ENCODE measurements around the gene ANKRD11.
A peak's percentile ranks its signal among the peaks of the same experiment; 100 is the strongest.

Gene ANKRD11

DNA sequence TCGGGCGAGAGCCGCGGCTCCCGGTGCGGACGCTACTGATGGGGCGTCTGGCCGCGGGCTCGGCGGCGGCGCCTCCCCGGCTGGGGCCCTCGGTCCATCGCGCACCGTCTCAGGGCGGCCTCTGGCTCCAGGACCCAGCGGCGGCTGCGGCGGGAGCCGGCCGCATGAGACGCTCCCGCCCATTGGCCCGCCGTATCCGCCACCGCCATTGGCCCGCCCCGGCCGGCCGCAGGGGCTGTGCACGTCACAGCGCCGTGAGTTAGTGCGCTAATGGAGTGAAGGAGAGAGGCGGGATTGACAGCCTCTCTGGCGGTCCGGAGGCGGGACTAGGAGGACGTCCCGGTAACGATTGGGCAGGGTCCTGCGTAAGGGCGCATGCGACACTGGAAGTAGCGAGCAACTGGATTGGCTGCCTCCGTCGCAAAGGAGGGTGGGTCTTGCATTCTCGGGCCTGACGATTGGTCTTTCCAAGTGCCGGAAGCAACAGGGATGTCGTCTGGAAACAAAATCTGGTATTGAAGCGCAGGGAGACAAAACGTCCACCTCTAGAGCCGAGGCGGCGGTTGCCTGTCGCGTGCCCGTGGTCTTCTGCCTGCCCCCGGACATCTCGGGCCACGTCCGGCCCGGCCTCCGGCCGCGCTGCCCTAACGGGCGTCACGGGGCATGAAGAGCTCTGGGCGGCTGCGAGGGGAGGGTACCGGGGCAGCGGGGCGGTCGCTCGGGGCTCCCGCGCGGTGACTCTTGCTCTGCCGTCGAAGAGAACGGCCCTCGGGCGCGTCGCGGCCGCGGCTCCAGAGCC, at the start of gene ANKRD11:
ANKRD11 (minus strand) TSS at position 123 of the 799 bp plus-strand sequence. CDS start 173,542 bp downstream, outside the sequence.
- peak; percentile 97 for DNase-seq (ENCODE audit: low spot score)

DNA sequence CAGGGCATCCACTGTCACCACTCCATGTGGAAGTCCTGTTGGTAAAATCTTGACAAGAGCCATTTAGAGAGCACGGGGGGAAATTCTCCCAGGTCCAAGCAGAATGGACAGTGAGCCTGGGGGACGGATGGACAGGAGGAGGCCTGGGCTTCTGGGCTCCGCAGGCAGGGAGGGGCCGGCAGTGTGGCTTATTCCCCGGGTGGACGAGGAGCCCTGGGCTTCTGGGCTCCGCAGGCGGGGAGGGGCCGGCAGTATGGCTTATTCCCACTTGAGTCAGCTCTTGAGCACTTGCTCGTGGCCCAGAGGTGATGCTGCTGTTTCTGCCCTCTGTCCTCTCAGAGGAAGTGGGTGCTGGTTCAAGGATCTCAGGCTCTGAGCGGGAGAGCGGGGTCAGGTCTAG, 47.9 kb upstream of the ANKRD11 start:
- no peak for DNase-seq (ENCODE audit: low spot score)

DNA sequence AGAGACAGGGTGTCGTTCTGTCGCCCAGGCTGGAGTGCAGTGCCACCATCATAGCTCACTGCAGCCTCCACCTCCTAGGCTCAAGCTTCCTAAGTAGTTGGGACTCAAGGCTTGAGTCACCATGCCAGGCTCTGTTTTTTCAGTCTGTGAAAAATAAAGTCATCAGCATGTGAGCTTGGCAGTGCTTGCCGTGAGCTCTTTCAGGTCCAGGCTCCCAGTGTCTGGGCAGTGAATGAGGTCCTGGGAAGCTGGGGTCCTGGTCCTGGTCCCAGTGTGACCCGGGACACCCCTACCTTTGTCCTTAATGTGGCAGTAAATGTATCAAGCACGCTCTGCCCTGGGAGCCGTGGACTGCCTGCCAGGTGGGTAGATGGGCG, 47.2 kb upstream of the ANKRD11 start:
- DNase-seq (ENCODE audit: low spot score), result no peak

DNA sequence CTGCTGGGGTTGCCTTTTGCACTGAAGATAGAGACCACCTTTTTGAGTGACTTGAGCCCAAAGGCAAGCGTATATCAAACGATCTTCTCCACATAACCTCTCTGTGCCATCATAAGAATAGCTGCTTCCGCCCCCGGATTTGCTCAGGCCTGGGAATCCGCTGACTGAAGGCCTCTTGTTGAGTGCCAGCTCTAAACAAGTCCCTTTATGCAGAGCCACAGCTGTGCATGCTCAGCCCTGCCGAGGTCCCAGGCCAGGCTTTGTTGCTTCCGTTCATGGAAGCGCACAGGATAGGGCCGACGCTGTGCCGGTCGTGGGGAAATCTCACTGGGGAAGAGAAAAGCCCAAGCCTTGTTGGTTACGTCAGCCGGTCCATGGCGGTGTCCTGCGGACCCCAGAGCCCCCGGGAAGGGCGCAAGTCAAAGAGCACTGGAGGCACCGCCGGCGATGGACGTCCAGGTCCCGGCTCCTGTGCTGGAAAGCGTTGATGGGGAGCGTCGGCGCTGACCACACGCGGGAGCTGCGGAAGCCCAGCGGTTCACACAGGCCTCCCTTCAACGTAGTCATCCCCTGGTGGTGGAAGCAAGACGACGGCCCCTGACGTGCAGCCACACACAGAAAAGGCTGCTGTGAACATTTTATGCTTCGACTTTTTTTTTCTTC, 46.7 kb upstream of the ANKRD11 start:
- DNase-seq (ENCODE audit: low spot score), result no peak

DNA sequence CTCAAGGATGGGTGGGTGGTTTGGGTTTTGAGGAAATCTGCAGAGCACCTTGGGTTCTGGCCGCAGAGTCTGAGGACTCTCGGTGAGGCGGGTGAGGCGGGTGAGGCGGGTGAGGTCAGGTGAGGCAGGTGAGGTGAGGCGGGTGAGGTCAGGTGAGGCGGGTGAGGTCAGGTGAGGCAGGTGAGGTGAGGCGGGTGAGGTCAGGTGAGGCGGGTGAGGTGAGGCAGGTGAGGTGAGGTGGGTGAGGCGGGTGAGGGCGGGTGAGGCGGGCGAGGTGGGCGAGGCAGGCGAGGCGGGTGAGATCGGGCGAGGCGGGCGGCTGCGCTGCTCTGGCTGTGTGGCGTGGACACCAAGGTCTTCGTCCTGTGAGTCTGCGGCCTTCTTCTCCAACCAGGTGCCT, 46.0 kb upstream of the ANKRD11 start:
- no peak for DNase-seq (ENCODE audit: low spot score)

DNA sequence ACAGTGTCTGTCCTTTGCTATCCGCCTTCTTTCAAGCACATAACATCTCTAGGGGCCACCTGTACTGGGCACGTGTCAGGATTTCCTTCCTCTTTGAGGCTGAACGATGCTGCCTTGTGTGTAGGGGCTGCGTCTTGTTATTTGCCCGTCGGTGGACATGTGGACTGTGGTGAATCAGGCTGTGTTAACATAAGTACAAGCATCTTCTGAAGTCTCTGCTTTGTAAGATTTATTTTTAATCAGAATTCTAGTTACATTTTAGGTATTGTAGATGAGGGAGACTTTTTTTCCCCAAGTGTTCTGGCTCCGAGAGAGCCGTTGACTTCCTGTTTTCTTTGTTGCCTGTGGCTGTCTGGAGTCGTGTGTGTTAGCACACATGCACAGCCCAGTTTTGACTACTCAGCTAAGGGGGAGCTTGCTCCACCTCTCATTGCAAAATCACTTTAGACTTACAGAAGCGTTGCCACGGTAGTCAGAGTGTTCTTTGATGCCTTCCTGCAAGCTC, 43.9 kb upstream of the ANKRD11 start:
- DNase-seq (ENCODE audit: low spot score), result no peak

DNA sequence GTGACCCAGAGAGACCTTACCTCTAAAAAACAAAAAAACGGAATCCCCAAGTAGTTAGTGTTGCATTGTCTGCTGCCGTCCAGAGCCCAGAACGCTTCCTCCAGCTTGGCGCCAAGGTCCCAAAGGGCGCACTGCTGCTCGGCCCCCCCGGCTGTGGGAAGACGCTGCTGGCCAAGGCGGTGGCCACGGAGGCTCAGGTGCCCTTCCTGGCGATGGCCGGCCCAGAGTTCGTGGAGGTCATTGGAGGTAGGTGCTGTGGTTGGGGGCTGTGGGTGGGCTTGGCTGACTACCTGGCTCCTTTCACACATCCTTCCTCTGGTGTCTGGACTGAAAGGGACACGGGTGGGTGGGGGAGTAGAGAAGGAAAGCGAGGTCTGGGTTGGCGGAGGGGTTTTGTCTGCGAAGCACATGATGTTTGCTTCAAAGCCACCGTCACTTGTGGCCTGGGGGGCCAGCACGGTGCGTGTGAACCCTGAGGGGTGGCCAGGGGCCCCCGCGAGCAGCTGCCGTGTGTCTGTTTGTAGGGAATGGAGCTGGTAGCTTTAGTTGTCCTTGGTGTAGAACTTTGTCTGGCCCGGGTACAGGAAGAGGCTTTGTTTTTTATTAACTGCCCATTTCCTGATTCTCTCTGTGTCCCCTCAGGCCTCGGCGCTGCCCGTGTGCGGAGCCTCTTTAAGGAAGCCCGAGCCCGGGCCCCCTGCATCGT, 41.6 kb upstream of the ANKRD11 start:
- no peak for DNase-seq (ENCODE audit: low spot score)

DNA sequence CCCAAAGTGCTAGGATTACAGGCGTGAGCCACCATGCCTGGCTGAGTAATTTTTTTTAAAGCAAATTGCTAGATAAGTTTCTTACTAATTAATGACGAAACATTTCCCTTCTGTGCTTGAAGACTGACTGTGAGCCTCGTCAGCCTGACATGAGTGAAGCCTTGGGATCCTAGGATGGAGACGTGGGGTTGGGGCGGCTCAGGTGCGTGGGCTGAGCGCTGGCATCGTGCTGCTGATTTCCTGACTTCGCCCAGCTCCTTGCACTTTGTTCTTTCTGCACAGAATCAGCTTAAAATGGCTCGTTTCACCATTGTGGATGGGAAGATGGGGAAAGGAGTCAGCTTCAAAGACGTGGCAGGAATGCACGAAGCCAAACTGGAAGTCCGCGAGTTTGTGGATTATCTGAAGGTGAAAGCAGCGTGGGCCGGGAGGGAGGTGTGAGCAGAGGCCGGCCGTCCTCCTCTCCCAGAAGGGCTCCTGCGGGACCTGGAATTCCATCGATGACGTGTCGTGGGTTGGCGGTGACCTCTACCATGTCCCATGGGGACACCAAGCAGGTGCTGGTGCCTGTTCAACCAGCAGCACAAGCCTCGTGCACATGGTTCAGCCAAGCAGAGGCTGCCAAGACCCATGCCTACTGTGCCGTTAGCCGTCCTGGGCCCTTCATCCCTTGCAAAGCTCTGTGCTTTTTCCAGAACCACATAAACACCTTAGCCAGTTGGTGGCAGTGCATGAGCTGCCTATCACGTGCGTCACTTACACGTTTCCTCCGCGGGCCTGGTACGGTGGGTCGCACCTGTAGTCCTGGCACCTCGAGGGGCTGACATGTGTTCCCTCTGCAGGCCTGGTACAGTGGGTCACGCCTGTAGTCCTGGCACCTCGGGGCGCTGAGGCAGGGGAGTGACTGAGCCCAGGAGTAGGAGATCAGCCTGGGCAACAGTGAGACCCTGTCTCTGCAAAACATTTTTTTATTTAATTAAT, 40.3 kb upstream of the ANKRD11 start:
- DNase-seq (ENCODE audit: low spot score), result no peak

DNA sequence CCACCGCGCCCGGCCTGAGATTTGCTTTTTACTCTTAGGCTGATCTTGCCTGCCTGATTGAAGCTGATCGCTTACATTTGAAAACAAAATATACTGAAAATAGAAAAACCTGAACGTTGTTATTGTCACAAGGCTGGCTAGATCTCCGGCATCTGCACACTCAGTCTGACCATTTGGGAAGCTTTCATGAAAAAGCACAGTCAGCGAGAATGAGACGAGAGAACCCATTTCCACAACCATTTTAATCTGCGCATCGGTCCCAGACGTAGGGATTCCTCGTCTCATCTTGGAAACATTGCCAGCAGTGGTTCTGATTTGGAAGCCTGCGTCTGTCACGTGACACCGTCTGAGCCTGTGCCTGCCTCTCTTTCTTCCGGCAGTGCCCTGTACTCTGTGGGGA, 38.7 kb upstream of the ANKRD11 start:
- DNase-seq (ENCODE audit: low spot score), result no peak

DNA sequence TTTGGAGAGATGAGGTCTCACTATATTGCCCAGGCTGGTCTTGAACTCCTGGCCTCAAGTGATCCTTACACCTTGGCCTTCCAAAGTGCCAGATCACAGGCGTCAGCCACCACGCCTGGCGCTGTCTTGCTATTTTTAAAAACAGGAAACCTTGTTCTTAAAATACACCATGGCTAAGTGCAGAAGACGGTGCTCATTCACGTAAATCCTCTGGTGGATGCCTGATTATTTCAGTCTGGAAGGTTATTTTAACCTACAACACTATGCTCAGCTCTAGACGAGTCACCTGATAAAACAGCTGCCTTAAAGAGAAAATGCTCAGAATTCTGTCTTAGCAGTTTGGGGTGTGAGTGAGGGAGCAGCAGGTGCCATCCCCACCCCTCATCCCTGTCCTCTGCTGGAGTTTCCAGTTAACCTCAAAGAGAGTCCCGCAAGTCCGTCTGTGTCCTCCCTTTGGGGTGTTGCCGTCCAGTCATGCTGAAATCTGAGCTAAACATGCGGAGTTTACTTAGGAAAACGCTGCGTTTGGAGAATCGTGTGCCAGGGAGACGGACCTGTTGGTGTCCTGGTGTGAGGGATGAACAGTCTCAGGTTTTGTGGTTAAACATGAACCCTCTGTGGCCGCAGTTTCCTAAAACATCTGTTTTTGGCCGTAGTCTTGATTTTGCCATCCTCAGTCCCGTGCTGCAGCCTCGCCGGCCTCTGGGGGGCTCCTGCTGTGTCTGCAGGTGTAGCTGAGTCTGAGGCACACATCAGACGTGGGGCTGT, 35.0 kb upstream of the ANKRD11 start:
- no peak for DNase-seq (ENCODE audit: low spot score)

DNA sequence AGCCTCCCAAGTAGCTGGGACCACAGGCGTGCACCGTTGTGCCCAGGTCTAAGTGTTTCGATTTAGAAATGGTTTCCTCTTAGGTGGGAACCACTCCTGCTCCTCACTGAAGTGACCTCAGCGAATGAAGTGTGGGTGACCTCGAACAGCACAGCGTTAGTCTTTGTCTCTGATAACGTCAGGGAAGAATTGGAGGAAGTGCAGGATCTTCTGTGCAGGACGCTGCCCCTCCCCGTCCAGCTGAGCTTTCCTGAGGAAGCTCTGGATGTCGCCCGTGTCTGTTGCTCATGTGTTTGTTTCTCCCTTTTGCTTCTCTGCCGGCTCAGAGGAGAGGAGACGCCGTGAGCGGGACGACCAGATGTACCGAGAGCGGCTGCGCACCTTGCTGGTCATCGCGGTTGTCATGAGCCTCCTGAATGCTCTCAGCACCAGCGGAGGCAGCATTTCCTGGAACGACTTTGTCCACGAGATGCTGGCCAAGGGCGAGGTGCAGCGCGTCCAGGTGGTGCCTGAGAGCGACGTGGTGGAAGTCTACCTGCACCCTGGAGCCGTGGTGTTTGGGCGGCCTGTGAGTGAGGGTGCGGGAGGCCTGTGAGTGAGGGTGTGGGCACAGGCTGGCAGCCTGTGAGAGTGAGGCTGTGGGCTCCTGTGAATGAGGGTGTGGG, 33.5 kb upstream of the ANKRD11 start:
- no peak for DNase-seq (ENCODE audit: low spot score)

DNA sequence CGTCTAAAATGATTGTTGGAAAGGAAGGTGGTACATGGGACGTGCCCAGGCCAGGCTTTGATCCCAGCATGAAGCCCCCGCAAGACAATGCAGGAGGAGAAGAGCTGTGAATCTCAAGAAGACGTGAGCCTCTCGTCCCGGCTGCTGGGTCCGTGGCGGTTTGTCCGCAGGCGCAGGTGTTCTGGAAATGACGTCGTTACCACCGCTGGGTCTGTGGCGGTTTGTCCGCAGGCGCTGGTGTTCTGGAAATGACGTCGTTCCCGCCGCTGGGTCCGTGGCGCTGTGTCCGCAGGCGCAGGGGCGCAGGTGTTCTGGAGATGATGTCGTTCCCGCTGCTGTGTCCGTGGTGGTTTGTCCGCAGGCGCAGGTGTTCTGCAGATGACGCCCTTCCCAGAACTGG, 31.9 kb upstream of the ANKRD11 start:
- DNase-seq (ENCODE audit: low spot score), result no peak

DNA sequence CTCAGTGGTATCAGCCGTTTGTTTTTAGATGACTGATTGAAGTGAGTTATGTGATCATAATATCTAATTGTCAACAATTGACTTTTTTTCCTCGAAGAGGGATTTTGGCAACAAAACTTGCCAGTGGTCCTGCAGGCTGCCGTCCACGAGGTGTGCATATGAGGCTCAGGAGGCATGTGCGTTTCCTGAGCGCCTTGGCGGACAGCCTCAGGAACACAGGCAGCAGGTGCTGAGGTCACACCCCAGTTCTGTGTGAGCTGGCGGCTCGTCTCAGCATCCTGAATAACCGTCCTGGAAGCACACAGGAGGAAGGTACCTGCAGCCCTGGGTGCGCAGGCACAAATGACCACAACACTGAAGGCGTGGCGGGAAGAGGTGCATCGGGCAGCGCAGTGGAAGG, 29.5 kb upstream of the ANKRD11 start:
- no peak for DNase-seq (ENCODE audit: low spot score)

DNA sequence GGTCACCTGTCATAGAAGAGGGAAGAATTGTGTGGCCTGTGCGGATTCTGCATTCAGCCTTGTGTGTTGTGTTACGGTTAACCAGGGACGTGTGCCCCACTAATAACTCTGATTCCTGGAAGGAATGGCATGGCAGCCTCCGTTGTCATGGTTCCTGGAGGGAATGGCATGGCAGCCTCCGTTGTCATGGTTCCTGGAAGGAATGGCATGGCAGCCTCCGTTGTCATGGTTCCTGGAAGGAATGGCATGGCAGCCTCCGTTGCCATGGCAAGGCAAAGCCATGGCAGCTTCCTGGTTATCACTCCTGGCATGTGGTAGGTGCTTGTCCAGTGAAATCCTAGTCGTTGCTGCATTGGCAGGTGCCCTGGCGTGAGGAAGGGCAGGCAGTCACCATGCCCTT, 26.8 kb upstream of the ANKRD11 start:
- no peak for DNase-seq (ENCODE audit: low spot score)

DNA sequence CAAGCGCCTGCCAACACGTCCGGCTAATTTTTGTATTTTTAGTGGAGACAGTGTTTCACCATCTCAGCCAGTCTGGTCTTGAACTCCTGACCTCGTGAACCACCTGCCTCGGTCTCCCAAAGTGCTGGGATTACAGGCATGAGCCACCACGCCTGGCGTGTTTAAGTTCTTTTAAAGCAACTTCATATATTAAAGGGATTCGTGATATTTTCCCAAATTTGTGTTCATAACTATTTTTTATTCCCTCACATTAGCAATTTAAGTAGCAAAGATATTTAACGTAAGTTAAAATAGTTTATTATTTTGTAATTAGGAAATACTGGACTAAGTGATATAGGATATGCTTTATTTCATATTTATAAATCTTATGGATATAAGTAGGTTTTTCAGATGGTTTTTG, 22.1 kb upstream of the ANKRD11 start:
- no peak for DNase-seq (ENCODE audit: low spot score)

DNA sequence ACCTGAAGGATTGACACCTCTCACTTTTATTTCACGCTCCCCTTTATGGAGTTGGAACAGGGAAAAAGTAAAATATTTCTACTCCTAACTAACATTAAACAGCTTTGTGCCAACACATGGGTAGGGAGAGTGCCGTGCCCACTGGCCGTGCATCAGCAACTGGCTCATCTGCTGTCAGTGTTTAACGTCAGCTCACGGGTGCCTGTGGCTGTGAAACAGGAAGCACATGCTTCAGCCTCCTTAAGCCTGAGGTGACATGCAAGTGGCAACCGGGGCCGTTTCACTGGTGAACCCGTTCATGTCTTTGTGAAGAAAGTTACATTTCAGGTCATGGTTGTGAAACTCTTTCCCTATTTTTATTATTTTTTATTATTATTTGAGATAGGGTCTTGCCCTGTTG, 21.0 kb upstream of the ANKRD11 start:
- no peak for DNase-seq (ENCODE audit: low spot score)

DNA sequence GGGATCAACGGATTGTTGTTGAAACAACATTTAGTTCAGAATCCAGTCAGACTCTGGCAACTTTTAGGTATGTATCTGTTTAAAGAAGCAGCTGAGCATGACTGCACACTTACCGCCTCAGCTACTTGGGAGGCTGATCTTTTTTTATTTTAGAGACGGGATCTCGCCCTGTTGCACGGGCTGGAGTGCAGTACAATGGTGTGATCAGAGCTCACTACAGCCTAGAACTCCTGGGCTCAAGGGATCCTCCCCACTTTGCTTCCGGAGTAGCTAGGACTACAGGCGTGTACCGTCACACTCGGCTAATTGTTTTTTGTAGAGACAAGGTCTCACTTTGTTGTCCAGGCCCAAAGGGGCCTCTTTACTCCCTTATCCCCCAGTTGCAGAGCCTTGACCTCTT, 20.2 kb upstream of the ANKRD11 start:
- no peak for DNase-seq (ENCODE audit: low spot score)

DNA sequence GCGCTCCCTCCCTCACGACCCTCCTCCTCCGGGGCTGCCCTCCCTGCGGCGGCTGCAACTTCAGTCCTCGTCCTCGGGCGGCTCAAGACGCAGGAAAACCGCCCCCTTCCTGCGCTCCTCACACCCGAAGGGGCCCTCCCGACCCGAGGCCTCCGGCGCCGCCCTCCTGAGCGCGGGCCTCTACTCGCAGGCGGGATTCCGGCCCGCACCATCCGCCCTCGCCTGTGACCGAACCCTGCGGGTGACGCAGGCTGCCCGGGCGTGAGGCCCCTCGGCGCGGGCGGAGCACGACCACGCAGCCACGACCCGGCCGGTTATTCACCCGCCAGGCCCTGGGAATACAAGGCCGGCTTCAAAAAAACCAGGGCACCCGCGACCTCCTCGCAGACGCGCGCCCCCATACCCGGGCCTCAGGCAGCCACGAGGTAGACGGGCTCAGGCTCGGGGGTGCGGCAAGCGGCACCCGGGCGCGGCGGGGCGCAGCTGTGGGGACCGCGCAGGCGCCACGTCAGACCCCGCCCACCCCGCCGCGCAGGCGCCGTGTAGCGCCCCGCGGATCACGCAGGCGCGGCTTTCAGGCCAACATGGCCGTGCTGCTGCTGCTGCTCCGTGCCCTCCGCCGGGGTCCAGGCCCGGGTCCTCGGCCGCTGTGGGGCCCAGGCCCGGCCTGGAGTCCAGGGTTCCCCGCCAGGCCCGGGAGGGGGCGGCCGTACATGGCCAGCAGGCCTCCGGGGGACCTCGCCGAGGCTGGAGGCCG, 17.7 kb upstream of the ANKRD11 start, which contains the start of gene SPG7:
SPG7 (plus strand) TSS at position 570 of the 757 bp plus-strand sequence; CDS start at position 585, 15 bp downstream.
- peak; percentile 99 for DNase-seq (ENCODE audit: low spot score)

DNA sequence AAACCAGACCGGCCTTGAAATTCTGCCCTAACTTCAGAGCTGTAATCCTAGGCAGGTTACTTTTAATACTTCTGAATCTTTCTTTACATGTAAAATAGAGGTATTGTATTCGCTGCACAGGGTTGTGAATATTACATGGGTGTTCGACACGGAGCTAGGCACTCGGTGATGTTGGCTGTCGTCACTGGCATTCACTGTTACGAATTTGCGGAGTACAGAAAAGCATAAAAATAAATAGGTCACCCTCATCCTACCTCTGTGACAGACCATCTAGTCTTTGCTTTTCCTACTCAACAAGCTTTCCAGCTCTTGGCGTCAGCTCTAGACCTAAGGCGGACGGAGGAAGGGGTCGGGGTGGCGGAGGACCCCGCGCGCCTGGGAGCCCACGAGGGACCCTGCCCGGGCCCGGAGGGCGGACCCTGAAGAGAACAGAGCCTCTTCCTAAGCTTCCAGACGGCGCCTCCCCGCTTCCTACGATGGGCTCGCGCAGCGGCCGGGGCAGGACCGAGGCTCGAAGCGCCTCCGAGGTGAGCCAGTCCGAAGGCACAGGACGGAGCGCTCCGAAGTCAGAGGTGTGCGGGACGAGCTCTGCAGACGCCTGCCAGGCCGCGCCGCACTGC, 17.0 kb upstream of the ANKRD11 start:
- no peak for DNase-seq (ENCODE audit: low spot score)
